Spinal cord (tissue), 10 donors: ENCODE data around the gene MAP3K6. TPM values are rescaled to one million over a fixed set of nuclear protein-coding genes. Genes with fewer than 3 reads are reported as not detected.

Source experiments
- DNase-seq, 6 donors: peaks; one replicate each; pipeline versions ENCODE4 v3.0.0 to v3.0.0-alpha.2; 2013 to 2015; ENCODE audit warnings: low spot score in 6 of 6, low read depth in 4 of 6
- H3K27ac ChIP-seq: one replicate; pipeline ENCODE4 v1.5.1; 2013; ENCODE audit warnings: low read depth, low read length, control low read depth
- H3K27me3 ChIP-seq: one replicate; pipeline ENCODE4 v1.6.1; 2013; ENCODE audit warnings: low read length; ENCODE audit not compliant: control insufficient read depth, insufficient read depth
- H3K36me3 ChIP-seq: one replicate; pipeline ENCODE4 v1.6.1; 2013; ENCODE audit warnings: low read length; ENCODE audit not compliant: control insufficient read depth, insufficient read depth
- H3K4me1 ChIP-seq: one replicate; pipeline ENCODE4 v1.6.1; 2013; ENCODE audit warnings: low read length; ENCODE audit not compliant: control insufficient read depth, insufficient read depth
- H3K4me3 ChIP-seq: one replicate; pipeline ENCODE4 v1.5.1; 2013; ENCODE audit warnings: low read depth, low read length, control low read depth
- H3K9me3 ChIP-seq: one replicate; pipeline ENCODE4 v1.6.1; 2013; ENCODE audit warnings: low read length; ENCODE audit not compliant: control insufficient read depth, insufficient read depth
- WGBS: methylation state at CpG from one replicate; pipeline ENCODE4 v1.1.5; 2013; ENCODE audit warnings: missing lambda C conversion rate; ENCODE audit not compliant: insufficient coverage; 5-methylcytosine and 5-hydroxymethylcytosine counted together
- polyA plus RNA-seq, 2 donors: library from polyadenylated mRNA; unstranded; fragments of 120-200 nt; gene quantifications; one replicate each; pipeline ENCODE4 v1.2.1, GENCODE V29; 2013; ENCODE audit not compliant: insufficient read length in 2 of 2
- total RNA-seq, 2 donors: library from RNA; depleted of rRNA in 1 of 2; stranded (reverse); fragments of 120-200 nt in 1 of 2; fragments of >200 nt in 1 of 2; gene quantifications; one replicate each; pipeline versions ENCODE4 v1.2.3 to v1.2.4, GENCODE V29; 2013 to 2014
- donor health status: healthy.

Gene MAP3K6
- total and polyA plus RNA-seq, 4 donors = 5.8 to 21.7 (median 10.1) TPM

GRCh38 chr1:27398405-27399149 is 31.8 kb upstream of the MAP3K6 start:
- Histone ChIP-seq H3K4me1 (peaks cover 69% of the 10 kb centered on the region), H3K36me3 (peaks cover 10% of the 10 kb centered on the region), H3K27ac (peak overlapping the region; percentile 71), H3K4me3 (no peak overlapping the region), H3K9me3 (no peaks in the 10 kb centered on the region), H3K27me3 (no peaks in the 10 kb centered on the region)
- WGBS = 100% methylated on average over 1 of the region's 4 CpGs
- no peak for DNase-seq

DNA sequence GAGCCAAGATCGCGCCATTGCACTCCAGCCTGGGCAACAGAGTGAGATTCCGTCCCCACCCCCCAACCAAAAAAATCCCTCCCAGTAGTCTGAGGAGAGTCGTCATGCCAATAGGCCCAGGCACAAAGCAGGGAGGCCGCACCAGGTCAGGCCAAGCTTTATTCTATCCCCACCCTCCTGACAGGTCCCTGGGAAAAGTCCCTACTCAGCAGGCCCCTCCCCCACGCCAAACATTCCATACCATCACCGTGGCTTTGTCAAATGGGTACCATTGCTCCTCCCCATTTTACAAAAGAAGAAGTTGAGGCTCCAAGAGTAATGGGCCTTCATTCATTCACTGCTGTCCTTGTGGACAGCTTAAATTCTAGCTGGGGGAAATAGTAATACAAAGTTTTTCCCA is 31.0 kb upstream of the MAP3K6 start:
- 82% methylated on average over 5 of the region's 7 CpGs for WGBS
- H3K4me3 ChIP-seq = no peak overlapping the region
- H3K27ac ChIP-seq = no peak overlapping the region
- no peak for DNase-seq
- no peaks in the 10 kb centered on the region for H3K27me3 ChIP-seq
- H3K9me3 ChIP-seq = no peaks in the 10 kb centered on the region
- peaks cover 10% of the 10 kb centered on the region for H3K36me3 ChIP-seq
- peaks cover 69% of the 10 kb centered on the region for H3K4me1 ChIP-seq

- WGBS = 89% methylated on average over 3 of the region's 3 CpGs
These were observed 30.3 kb upstream of the MAP3K6 start for GRCh38 chr1:27397110-27397509.

GRCh38 chr1:27395441-27396195 is 28.9 kb upstream of the MAP3K6 start:
- WGBS = 0% methylated on average over 6 of the region's 10 CpGs
- Histone ChIP-seq H3K9me3 (no peaks in the 10 kb centered on the region), H3K4me1 (peaks cover 65% of the 10 kb centered on the region), H3K4me3 (no peak overlapping the region), H3K27ac (no peak overlapping the region), H3K36me3 (peaks cover 10% of the 10 kb centered on the region), H3K27me3 (no peaks in the 10 kb centered on the region)
- DNase-seq = peak in 2 of 6 donors; percentile 87 to 91

More at GRCh38 chr1:27397110-27397509, 30.3 kb upstream of the MAP3K6 start:
- no peak for DNase-seq
- no peak overlapping the region for H3K27ac ChIP-seq
- no peaks in the 10 kb centered on the region for H3K9me3 ChIP-seq
- H3K4me3 ChIP-seq = no peak overlapping the region
- H3K27me3 ChIP-seq = no peaks in the 10 kb centered on the region
- H3K36me3 ChIP-seq = peaks cover 10% of the 10 kb centered on the region
- H3K4me1 ChIP-seq = peaks cover 67% of the 10 kb centered on the region

GRCh38 chr1:27394925-27395324 is 28.2 kb upstream of the MAP3K6 start:
- Histone ChIP-seq H3K36me3 (peaks cover 10% of the 10 kb centered on the region), H3K27ac (no peak overlapping the region), H3K4me1 (peaks cover 58% of the 10 kb centered on the region), H3K27me3 (no peaks in the 10 kb centered on the region), H3K4me3 (no peak overlapping the region), H3K9me3 (no peaks in the 10 kb centered on the region)
- no peak for DNase-seq
- WGBS = 73% methylated on average over 1 of the region's 1 CpG

- Histone ChIP-seq H3K27ac (no peak overlapping the region), H3K4me3 (no peak overlapping the region), H3K36me3 (peaks cover 10% of the 10 kb centered on the region), H3K4me1 (peaks cover 51% of the 10 kb centered on the region), H3K27me3 (no peaks in the 10 kb centered on the region), H3K9me3 (no peaks in the 10 kb centered on the region)
- no peak for DNase-seq
- WGBS = 95% methylated on average over 9 of the region's 9 CpGs
These were observed 27.5 kb upstream of the MAP3K6 start for GRCh38 chr1:27394282-27394658.

DNA sequence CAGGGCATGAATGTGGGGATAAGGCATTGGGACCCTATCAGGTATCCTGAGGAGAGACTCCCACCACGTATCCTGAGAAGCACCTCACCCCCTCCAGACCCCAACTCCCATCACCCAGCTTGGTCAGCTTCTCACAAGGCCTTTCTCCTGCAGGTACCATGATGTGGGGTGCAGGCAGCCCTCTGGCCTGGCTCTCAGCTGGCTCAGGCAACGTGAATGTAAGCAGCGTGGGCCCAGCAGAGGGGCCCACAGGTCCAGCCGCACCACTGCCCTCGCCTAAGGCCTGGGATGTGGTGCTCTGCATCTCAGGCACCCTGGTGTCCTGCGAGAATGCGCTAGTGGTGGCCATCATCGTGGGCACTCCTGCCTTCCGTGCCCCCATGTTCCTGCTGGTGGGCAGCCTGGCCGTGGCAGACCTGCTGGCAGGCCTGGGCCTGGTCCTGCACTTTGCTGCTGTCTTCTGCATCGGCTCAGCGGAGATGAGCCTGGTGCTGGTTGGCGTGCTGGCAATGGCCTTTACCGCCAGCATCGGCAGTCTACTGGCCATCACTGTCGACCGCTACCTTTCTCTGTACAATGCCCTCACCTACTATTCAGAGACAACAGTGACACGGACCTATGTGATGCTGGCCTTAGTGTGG is 27.0 kb upstream of the MAP3K6 start:
- no peaks in the 10 kb centered on the region for H3K9me3 ChIP-seq
- H3K4me1 ChIP-seq = peaks cover 46% of the 10 kb centered on the region
- peaks cover 10% of the 10 kb centered on the region for H3K36me3 ChIP-seq
- WGBS = 92% methylated on average over 17 of the region's 18 CpGs
- no peak for DNase-seq
- no peak overlapping the region for H3K4me3 ChIP-seq
- H3K27me3 ChIP-seq = no peaks in the 10 kb centered on the region
- no peak overlapping the region for H3K27ac ChIP-seq

GRCh38 chr1:27392778-27393635 is 26.2 kb upstream of the MAP3K6 start:
- WGBS = 14% methylated on average over 28 of the region's 30 CpGs

More at GRCh38 chr1:27392778-27393635, 26.2 kb upstream of the MAP3K6 start:
- Histone ChIP-seq H3K27me3 (no peaks in the 10 kb centered on the region), H3K4me3 (peak overlapping the region; percentile 62), H3K27ac (peak overlapping the region; percentile 64), H3K36me3 (peaks cover 10% of the 10 kb centered on the region), H3K4me1 (peaks cover 40% of the 10 kb centered on the region), H3K9me3 (no peaks in the 10 kb centered on the region)
- DNase-seq = peak in 1 of 6 donors; percentile 45
